Upper lobe of left lung (tissue), 4 donors: ENCODE results near the gene HSD11B2.

ENCODE experiments used
- POLR2A ChIP-seq, 4 donors: fragments of 450-650 bp; IDR thresholded peaks; one replicate each; pipeline ENCODE4 v1.5.1; 2016 to 2017; ENCODE audit warnings: antibody characterized with exemption in 4 of 4, mild to moderate bottlenecking in 2 of 4
- TF ChIP-seq, protein P1 (sequence below), 6 experiments: fragments of 450-650 bp in 4 of 6; fragments of 200-600 bp in 2 of 6; sonication (generic) in 2 of 6; IDR thresholded peaks; one replicate each; pipeline ENCODE4 v1.5.1; 2016 to 2019; ENCODE audit warnings: antibody characterized with exemption in 6 of 6

DNA sequence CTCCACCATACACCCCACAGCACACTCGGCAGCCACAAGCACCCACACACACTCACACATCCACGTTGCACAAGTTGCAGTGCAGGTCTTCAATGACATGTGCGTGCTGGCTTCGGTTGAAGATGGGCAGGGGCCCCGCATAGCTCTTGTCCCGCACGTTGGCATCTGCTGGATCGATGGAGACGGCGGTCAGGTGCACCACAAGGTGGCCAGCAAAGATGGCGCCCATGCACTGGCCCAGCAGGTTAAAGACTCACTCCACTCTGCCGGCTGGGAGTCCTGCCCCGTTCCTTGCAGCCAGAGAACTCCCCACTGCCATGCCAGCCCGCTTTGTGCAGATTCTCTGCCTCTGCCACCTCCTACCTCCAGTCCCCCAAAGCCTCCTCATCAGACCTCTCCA is 30.0 kb upstream of the HSD11B2 start:
- TF ChIP-seq, protein P1, sequence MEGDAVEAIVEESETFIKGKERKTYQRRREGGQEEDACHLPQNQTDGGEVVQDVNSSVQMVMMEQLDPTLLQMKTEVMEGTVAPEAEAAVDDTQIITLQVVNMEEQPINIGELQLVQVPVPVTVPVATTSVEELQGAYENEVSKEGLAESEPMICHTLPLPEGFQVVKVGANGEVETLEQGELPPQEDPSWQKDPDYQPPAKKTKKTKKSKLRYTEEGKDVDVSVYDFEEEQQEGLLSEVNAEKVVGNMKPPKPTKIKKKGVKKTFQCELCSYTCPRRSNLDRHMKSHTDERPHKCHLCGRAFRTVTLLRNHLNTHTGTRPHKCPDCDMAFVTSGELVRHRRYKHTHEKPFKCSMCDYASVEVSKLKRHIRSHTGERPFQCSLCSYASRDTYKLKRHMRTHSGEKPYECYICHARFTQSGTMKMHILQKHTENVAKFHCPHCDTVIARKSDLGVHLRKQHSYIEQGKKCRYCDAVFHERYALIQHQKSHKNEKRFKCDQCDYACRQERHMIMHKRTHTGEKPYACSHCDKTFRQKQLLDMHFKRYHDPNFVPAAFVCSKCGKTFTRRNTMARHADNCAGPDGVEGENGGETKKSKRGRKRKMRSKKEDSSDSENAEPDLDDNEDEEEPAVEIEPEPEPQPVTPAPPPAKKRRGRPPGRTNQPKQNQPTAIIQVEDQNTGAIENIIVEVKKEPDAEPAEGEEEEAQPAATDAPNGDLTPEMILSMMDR (IDR thresholded peaks at IDR 0.05): no peak
- no peak for TF ChIP-seq POLR2A (IDR thresholded peaks at IDR 0.05)
